Colonic mucosa (tissue), 4 donors: ENCODE results near the gene WWC1. TPM values are rescaled to one million over a fixed set of nuclear protein-coding genes. Genes with fewer than 3 reads are reported as not detected.

Source experiments
- DNase-seq: peaks from one replicate; pipeline ENCODE4 v3.0.0-alpha.2; 2020
- H3K27ac ChIP-seq: fragments of 200-600 bp; one replicate; pipeline ENCODE4 v1.8.0; 2021
- H3K27me3 ChIP-seq: fragments of 200-600 bp; one replicate; pipeline ENCODE4 v1.8.0; 2021
- H3K36me3 ChIP-seq: fragments of 200-600 bp; one replicate; pipeline ENCODE4 v1.8.0; 2021
- H3K4me1 ChIP-seq: fragments of 200-600 bp; one replicate; pipeline ENCODE4 v1.8.0; 2021; ENCODE audit warnings: mild to moderate bottlenecking
- H3K4me3 ChIP-seq: fragments of 200-600 bp; one replicate; pipeline ENCODE4 v1.8.0; 2021
- H3K9ac ChIP-seq, 2 donors: one replicate each; pipeline ENCODE4 v1.7.0; 2013; ENCODE audit warnings: control low read depth in 2 of 2, low read depth in 2 of 2, low read length in 2 of 2
- H3K9me3 ChIP-seq: fragments of 200-600 bp; one replicate; pipeline ENCODE4 v1.8.0; 2021
- CTCF ChIP-seq: fragments of 200-600 bp; IDR thresholded peaks from one replicate; pipeline ENCODE4 v1.8.0; 2022; ENCODE audit warnings: antibody characterized with exemption, mild to moderate bottlenecking
- intact Hi-C: fragments of 100-400 bp; cut with DNase I; formaldehyde crosslinking; loops from one replicate; pipeline ENCODE4 v1.14.1; 2022
- total RNA-seq, 2 donors: library from RNA; stranded (reverse); fragmentation: NEBNext Ultra II Directional in 1 of 2; extraction: Animal tissue kit (Norgen Biotek cat#: 25700) in 1 of 2; gene quantifications; one replicate each; pipeline ENCODE4 v1.2.1, GENCODE V29; 2021
- donor health status: healthy.
- donor health status: DM: no; HTN: no; CAD: no.
- donor health status: DM: no; HTN: no; CAD: no.

The WWC1 gene
- total RNA-seq, 2 donors from 2014 or later, result 15.3 to 33.3 TPM

DNA sequence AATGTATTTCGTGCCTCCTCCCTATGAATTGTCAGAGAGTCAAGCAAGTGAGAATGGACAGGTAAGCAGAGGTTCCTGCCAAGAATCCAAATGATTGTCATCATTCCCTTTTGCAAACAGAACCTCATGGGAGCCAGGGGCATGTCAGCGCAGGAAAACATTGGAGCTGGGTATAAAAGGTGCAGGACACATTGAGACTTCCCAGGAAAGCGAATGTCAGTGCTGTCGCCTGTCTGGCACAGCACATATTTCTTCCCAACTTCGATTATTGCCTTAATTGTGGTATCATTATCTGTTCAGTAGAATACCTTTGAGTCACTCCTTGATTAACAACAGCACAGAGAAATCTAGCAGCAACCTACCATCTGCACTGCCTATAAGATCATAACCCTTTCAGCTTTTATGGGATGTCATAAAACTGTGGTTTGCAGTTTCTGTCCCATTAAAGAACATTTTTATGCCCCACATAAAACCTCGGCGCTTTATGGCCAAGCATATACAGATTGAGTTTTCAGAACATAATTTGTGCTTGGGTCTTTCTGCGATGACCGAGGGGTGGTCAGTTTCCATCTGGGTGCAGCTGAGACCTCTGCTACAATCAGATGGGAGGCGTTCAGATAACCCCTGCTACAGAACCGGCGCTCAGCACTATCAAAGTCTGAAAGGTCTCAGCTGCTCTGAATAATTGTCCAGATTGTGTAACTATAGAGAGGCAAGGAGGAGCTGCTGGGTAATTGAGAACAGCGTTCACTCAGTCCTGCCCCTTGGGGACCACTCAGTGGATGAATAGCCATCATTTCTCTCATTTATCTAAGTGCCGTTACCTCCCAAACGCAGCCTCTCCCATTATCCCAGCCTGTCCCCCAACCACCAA lies 30.9 kb upstream of the WWC1 start:
- peak overlapping the region; percentile 6 for H3K27ac ChIP-seq
- peak; percentile 44 for DNase-seq
- no peak overlapping the region for H3K4me3 ChIP-seq
- peaks cover 7% of the 10 kb centered on the region for H3K4me1 ChIP-seq
- intact Hi-C loops, result no loop called here
- TF ChIP-seq CTCF, result no peak
- H3K9ac ChIP-seq, result no peak overlapping the region
- H3K9me3 ChIP-seq, result no peaks in the 10 kb centered on the region
- no peaks in the 10 kb centered on the region for H3K36me3 ChIP-seq
- no peaks in the 10 kb centered on the region for H3K27me3 ChIP-seq

DNA sequence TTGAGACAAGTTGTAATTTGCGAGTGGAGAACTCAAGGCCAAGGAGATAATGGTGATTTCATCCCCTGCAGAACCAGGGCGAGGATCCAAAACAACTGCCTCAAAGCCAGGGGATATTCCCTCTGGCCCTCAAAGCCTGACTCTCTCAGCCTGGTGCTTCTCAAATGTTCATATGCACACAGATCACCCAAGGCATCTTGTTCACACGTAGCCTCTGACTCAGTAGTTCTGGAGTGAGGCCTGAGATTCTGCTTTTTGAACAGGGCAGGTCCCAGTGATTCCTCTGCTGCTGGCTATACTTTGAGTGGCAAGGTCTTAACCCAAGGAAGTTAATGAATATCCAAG lies 30.2 kb upstream of the WWC1 start:
- no peak overlapping the region for H3K4me3 ChIP-seq
- DNase-seq, result no peak
- H3K9me3 ChIP-seq, result no peaks in the 10 kb centered on the region
- H3K36me3 ChIP-seq, result no peaks in the 10 kb centered on the region
- H3K4me1 ChIP-seq, result peaks cover 7% of the 10 kb centered on the region
- no peak for TF ChIP-seq CTCF
- no peak overlapping the region for H3K27ac ChIP-seq
- H3K9ac ChIP-seq, result no peak overlapping the region
- intact Hi-C loops, result no loop called here
- no peaks in the 10 kb centered on the region for H3K27me3 ChIP-seq

DNA sequence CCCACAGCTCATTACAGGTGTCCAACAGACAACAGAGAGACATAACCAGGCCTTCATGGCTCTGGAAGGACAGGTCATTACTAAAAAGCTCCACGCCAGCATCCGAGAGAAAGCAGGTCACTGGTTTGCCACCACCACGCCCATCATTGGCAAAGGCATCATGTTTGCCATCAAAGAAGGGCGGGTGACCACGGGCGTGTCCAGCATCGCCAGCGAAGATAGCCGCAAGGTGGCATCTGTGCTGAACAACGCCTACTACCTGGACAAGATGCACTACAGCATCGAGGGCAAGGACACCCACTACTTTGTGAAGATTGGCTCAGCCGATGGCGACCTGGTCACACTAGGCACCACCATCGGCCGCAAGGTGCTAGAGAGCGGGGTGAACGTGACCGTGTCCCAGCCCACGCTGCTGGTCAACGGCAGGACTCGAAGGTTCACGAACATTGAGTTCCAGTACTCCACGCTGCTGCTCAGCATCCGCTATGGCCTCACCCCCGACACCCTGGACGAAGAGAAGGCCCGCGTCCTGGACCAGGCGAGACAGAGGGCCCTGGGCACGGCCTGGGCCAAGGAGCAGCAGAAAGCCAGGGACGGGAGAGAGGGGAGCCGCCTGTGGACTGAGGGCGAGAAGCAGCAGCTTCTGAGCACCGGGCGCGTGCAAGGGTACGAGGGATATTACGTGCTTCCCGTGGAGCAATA lies 29.3 kb upstream of the WWC1 start:
- H3K9me3 ChIP-seq, result no peaks in the 10 kb centered on the region
- H3K4me1 ChIP-seq, result peaks cover 7% of the 10 kb centered on the region
- intact Hi-C loops, result no loop called here
- H3K9ac ChIP-seq, result no peak overlapping the region
- H3K27me3 ChIP-seq, result no peaks in the 10 kb centered on the region
- H3K4me3 ChIP-seq, result no peak overlapping the region
- no peaks in the 10 kb centered on the region for H3K36me3 ChIP-seq
- no peak for TF ChIP-seq CTCF
- no peak overlapping the region for H3K27ac ChIP-seq
- DNase-seq, result peak; percentile 52

- Histone ChIP-seq H3K36me3 (no peaks in the 10 kb centered on the region), H3K4me1 (peaks cover 7% of the 10 kb centered on the region), H3K27ac (no peak overlapping the region), H3K9me3 (no peaks in the 10 kb centered on the region), H3K27me3 (no peaks in the 10 kb centered on the region), H3K4me3 (no peak overlapping the region), H3K9ac (no peak overlapping the region)
- no peak for DNase-seq
- TF ChIP-seq CTCF, result no peak
- intact Hi-C loops, result no loop called here
Measured at GRCh38 chr5:168263121-168263520, 28.3 kb upstream of the WWC1 start.

- DNase-seq, result no peak
- TF ChIP-seq CTCF, result no peak
- H3K36me3 ChIP-seq, result no peaks in the 10 kb centered on the region
- no peak overlapping the region for H3K9ac ChIP-seq
- intact Hi-C loops, result loop anchor here (5.0 kb wide), 2 partner anchors 156 to 221 kb away; partner anchors contain the start of gene RARS1
- no peaks in the 10 kb centered on the region for H3K27me3 ChIP-seq
- peaks cover 3% of the 10 kb centered on the region for H3K4me1 ChIP-seq
- no peaks in the 10 kb centered on the region for H3K9me3 ChIP-seq
- no peak overlapping the region for H3K4me3 ChIP-seq
- no peak overlapping the region for H3K27ac ChIP-seq
Measured at GRCh38 chr5:168266016-168266415, 25.4 kb upstream of the WWC1 start.
